Tibial artery (tissue), 4 donors: Measurements from ENCODE around the gene PARD3B.

Experiments
- DNase-seq, 2 donors: peaks; one replicate each; pipeline ENCODE4 v3.0.0-alpha.2; 2019
- H3K27ac ChIP-seq, 2 donors: fragments of 200-600 bp; sonication (generic) in 1 of 2; 1 replicate in 1 of 2; 2 replicates in 1 of 2; pipeline ENCODE4 v1.5.1; 2018 to 2019; ENCODE audit warnings: mild to moderate bottlenecking in 1 of 2
- H3K27me3 ChIP-seq, 2 donors: fragments of 200-600 bp; sonication (generic) in 1 of 2; one replicate each; pipeline versions ENCODE4 v1.5.1 to v1.6.0; 2016 to 2019
- H3K36me3 ChIP-seq, 3 donors: fragments of 200-600 bp; sonication (generic) in 2 of 3; one replicate each; pipeline ENCODE4 v1.5.1; 2016 to 2019; ENCODE audit warnings: mild to moderate bottlenecking in 2 of 3
- H3K4me1 ChIP-seq, 4 donors: fragments of 200-600 bp; sonication (generic) in 2 of 4; 1 replicate in 3 of 4; 2 replicates in 1 of 4; pipeline ENCODE4 v1.5.1; 2016 to 2019
- H3K4me3 ChIP-seq, 2 donors: fragments of 200-600 bp; sonication (generic) in 1 of 2; 1 replicate in 1 of 2; 2 replicates in 1 of 2; pipeline ENCODE4 v1.5.1; 2018 to 2019; ENCODE audit warnings: mild to moderate bottlenecking in 2 of 2
- H3K9me3 ChIP-seq, 3 donors: fragments of 200-600 bp; sonication (generic) in 1 of 3; one replicate each; pipeline ENCODE4 v1.5.1; 2016 to 2019
- CTCF ChIP-seq, 2 experiments: fragments of 200-600 bp in 1 of 2; fragments of 450-650 bp in 1 of 2; IDR thresholded peaks; one replicate each; pipeline ENCODE4 v1.5.1; 2017 to 2019; ENCODE audit warnings: antibody characterized with exemption in 2 of 2, mild to moderate bottlenecking in 1 of 2, moderate library complexity in 1 of 2
- intact Hi-C: fragments of 100-400 bp; cut with DNase I; formaldehyde crosslinking; loops from one replicate; pipeline ENCODE4 v1.15.0; 2023; ENCODE audit warnings: low total_unique reads

Gene PARD3B

DNA sequence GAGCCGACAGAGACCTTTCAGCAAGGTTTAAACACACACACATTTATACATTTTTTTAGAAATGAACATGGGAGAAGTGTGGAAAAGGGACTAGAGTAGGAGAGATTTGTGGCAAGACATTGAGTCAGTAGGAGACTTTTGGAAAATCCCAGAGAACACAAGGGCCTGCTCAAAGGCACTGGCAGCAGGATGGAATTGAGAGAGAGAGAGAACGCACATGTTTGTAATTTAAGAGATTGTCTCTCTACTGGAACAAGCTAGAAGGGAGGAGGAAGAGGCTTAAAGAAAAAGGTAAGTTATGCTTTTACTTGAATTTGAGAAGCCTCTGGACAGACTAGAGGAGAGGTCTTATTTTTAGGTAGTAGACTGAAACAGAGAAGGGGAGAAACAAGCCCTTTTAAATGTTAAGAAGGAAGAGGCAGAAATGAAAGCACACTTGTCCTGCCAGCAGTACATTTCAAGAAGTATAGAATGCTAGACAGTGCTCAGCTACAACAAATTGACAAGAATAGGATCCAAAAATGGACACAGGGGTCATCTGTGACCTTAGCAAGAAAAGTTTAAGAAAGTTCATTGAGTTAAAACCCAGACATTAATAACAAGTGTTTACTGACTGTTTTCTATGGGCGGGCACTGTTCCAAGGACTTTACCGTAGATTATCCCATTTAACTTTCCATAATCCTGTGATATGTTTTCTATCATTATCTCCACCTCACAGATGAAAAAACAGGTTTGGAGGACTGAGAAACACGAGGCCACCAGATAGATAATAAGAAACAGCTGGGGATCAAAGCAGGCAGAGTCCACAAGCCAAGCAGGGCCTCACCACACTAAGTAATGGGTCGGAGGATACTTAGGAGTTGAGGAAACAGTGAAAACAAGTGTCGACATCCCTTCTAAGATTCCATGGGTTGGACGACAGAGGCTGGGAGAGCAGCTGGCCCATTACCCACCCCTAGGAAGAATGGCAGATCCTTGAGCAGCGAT, 830.5 kb downstream of the PARD3B start:
- Histone ChIP-seq H3K9me3 (no peaks in the 10 kb centered on the region), H3K4me1 (no peaks in the 10 kb centered on the region), H3K36me3 (no peaks in the 10 kb centered on the region), H3K27ac (no peak overlapping the region), H3K4me3 (no peak overlapping the region), H3K27me3 (no peaks in the 10 kb centered on the region)
- no peak for DNase-seq
- no peak for TF ChIP-seq CTCF (IDR thresholded peaks at IDR 0.05)
- intact Hi-C loops: no loop called here

- Histone ChIP-seq H3K27me3 (no peaks in the 10 kb centered on the region), H3K9me3 (no peaks in the 10 kb centered on the region), H3K36me3 (no peaks in the 10 kb centered on the region), H3K4me3 (no peak overlapping the region), H3K4me1 (no peaks in the 10 kb centered on the region), H3K27ac (no peak overlapping the region)
- no peak for DNase-seq
- TF ChIP-seq CTCF (IDR thresholded peaks at IDR 0.05): no peak
- intact Hi-C loops: no loop called here
Observed at GRCh38 chr2:205377324-205377723, 832.0 kb downstream of the PARD3B start.

- no peak for DNase-seq
- no peak overlapping the region for H3K27ac ChIP-seq
- H3K4me3 ChIP-seq: no peak overlapping the region
- no peak for TF ChIP-seq CTCF (IDR thresholded peaks at IDR 0.05)
- H3K27me3 ChIP-seq: no peaks in the 10 kb centered on the region
- no peaks in the 10 kb centered on the region for H3K36me3 ChIP-seq
- intact Hi-C loops: no loop called here
- no peaks in the 10 kb centered on the region for H3K9me3 ChIP-seq
- H3K4me1 ChIP-seq: peaks cover 0 to 4% (median 0%) of the 10 kb centered on the region in 4 donors
Observed at GRCh38 chr2:205383601-205384000, 838.3 kb downstream of the PARD3B start.

DNA sequence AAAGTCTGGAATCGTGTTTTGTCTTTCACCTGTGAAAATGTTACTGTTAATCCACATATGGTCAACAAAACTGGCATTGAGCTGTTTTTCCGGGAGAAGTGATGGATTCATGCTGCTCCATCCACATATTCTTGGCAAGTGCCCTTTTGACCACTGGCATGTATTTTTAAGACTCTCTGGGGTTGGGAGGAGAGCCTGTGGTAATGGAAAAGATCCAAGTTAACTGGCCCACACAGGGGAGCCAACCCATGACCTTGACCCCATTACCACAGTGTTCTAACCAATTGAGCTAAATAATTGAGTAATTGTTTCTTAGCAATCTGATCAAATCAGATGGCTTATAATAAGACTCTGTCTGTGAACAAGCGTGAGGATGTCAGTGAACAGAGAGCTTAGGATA, 840.8 kb downstream of the PARD3B start:
- Histone ChIP-seq H3K36me3 (no peaks in the 10 kb centered on the region), H3K27ac (no peak overlapping the region), H3K4me1 (peaks cover 0 to 4% (median 0%) of the 10 kb centered on the region in 4 donors), H3K9me3 (no peaks in the 10 kb centered on the region), H3K4me3 (no peak overlapping the region), H3K27me3 (no peaks in the 10 kb centered on the region)
- TF ChIP-seq CTCF (IDR thresholded peaks at IDR 0.05): no peak
- DNase-seq: no peak
- intact Hi-C loops: no loop called here

DNA sequence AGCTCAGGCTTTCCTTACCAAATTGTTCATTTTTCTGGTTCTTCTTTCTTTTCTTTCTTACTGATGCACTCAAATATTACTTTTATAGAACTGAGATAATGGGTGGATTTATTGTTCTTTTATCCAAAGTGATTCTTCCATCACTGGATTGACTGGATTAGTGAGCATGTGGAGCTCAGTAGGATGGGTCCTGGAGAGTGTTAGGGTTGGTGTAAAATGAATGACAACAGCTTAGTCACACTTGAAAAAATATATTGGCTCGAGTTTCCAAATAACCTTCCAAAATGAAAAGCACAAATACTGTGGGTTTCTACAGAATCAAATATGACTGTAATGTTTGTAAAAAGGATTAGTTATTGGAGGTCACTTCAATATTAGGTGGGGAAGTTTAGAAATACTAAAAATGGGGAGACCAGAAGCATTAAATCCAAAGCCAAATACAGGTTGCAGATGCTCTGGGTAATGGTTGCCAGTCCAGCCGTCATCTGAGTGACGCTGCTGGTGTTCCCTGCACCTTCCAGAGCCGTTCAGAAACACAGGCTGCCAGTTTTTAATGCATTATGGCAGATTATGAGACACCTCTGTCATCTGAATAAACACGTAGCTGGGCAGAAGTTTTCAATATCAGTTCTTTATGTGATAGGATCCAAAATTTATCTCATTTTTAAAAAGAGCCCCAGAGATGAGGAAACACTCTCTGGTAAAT, 842.2 kb downstream of the PARD3B start:
- H3K4me3 ChIP-seq: no peak overlapping the region
- no peak for DNase-seq
- no peaks in the 10 kb centered on the region for H3K36me3 ChIP-seq
- H3K27me3 ChIP-seq: no peaks in the 10 kb centered on the region
- H3K9me3 ChIP-seq: no peaks in the 10 kb centered on the region
- H3K27ac ChIP-seq: no peak overlapping the region
- intact Hi-C loops: no loop called here
- TF ChIP-seq CTCF (IDR thresholded peaks at IDR 0.05): no peak
- H3K4me1 ChIP-seq: peaks cover 0 to 4% (median 0%) of the 10 kb centered on the region in 4 donors
